Esophagus muscularis mucosa (tissue), 4 donors: Measurements from ENCODE around the gene FMNL1. TPM values are rescaled to one million over a fixed set of nuclear protein-coding genes. Genes with fewer than 3 reads are reported as not detected.

Experiments used
- DNase-seq: peaks from one replicate; pipeline ENCODE4 v3.0.0-alpha.2; 2017; ENCODE audit errors: extremely low spot score
- H3K27ac ChIP-seq, 4 donors: fragments of 200-600 bp; sonication (generic); replicated peaks in 1 of 4; 1 replicate in 3 of 4; 2 replicates in 1 of 4; pipeline ENCODE4 v1.5.1; 2016 to 2019; ENCODE audit warnings: mild to moderate bottlenecking in 1 of 4
- H3K27me3 ChIP-seq, 4 donors: fragments of 200-600 bp; sonication (generic); one replicate each; pipeline versions ENCODE4 v1.5.1 to v1.6.0; 2016 to 2019
- H3K36me3 ChIP-seq, 4 donors: fragments of 200-600 bp; sonication (generic); one replicate each; pipeline ENCODE4 v1.5.1; 2016 to 2019
- H3K4me1 ChIP-seq, 4 donors: fragments of 200-600 bp; sonication (generic); one replicate each; pipeline ENCODE4 v1.5.1; 2016 to 2019
- H3K4me3 ChIP-seq, 4 donors: fragments of 200-600 bp; sonication (generic); 1 replicate in 2 of 4; 2 replicates in 2 of 4; pipeline ENCODE4 v1.5.1; 2016 to 2019; ENCODE audit warnings: mild to moderate bottlenecking in 4 of 4, moderate library complexity in 1 of 4
- H3K9me3 ChIP-seq, 4 donors: fragments of 200-600 bp; sonication (generic); 1 replicate in 3 of 4; 2 replicates in 1 of 4; pipeline ENCODE4 v1.5.1; 2016 to 2019
- EP300 ChIP-seq: sonication (generic); formaldehyde crosslinking; IDR thresholded peaks from one replicate; pipeline ENCODE4 v1.6.1; 2017; ENCODE audit warnings: antibody characterized with exemption
- POLR2A ChIP-seq: fragments of 450-650 bp; IDR thresholded peaks from one replicate; pipeline ENCODE4 v1.6.1; 2017; ENCODE audit warnings: antibody characterized with exemption, moderate library complexity, mild to moderate bottlenecking, low read depth
- POLR2AphosphoS5 ChIP-seq, 2 donors: sonication (generic); formaldehyde crosslinking; IDR thresholded peaks; one replicate each; pipeline ENCODE4 v1.6.1; 2017; ENCODE audit warnings: antibody characterized with exemption in 2 of 2
- WGBS: methylation state at CpG from one replicate; pipeline ENCODE4 v1.1.5; 2018; 5-methylcytosine and 5-hydroxymethylcytosine counted together
- intact Hi-C: fragments of 100-400 bp; cut with DNase I; formaldehyde crosslinking; loops from one replicate; pipeline ENCODE4 v1.15.1; 2023
- total RNA-seq, 4 donors: library from RNA; depleted of rRNA; stranded (reverse); fragments of >200 nt; gene quantifications; one replicate each; pipeline versions ENCODE4 v1.1.0 to v1.2.1, GENCODE V29; 2016
- TF ChIP-seq, protein P1 (sequence below), 3 experiments: fragments of 200-600 bp in 2 of 3; fragments of 450-650 bp in 1 of 3; sonication (generic) in 2 of 3; IDR thresholded peaks; one replicate each; pipeline ENCODE4 v1.5.1; 2017 to 2019; ENCODE audit warnings: antibody characterized with exemption in 3 of 3, mild to moderate bottlenecking in 2 of 3, moderate library complexity in 1 of 3

FMNL1 gene
- total RNA-seq, 4 donors from 2014 or later, result 11.0 to 26.7 (median 19.6) TPM

- WGBS, result 76% methylated on average over 11 of the region's 12 CpGs
- H3K27me3 ChIP-seq, result peaks cover 0 to 43% (median 3%) of the 10 kb centered on the region in 4 donors
- TF ChIP-seq POLR2A (no peak), POLR2AphosphoS5 (IDR thresholded peaks at IDR 0.05) (no peak), EP300 (no peak)
- TF ChIP-seq, protein P1, sequence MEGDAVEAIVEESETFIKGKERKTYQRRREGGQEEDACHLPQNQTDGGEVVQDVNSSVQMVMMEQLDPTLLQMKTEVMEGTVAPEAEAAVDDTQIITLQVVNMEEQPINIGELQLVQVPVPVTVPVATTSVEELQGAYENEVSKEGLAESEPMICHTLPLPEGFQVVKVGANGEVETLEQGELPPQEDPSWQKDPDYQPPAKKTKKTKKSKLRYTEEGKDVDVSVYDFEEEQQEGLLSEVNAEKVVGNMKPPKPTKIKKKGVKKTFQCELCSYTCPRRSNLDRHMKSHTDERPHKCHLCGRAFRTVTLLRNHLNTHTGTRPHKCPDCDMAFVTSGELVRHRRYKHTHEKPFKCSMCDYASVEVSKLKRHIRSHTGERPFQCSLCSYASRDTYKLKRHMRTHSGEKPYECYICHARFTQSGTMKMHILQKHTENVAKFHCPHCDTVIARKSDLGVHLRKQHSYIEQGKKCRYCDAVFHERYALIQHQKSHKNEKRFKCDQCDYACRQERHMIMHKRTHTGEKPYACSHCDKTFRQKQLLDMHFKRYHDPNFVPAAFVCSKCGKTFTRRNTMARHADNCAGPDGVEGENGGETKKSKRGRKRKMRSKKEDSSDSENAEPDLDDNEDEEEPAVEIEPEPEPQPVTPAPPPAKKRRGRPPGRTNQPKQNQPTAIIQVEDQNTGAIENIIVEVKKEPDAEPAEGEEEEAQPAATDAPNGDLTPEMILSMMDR (IDR thresholded peaks at IDR 0.05), result no peak
- H3K27ac ChIP-seq, result peak overlapping the region; percentile 59 to 80 (median 72)
- H3K4me3 ChIP-seq, result peak overlapping the region in 2 of 4 donors; percentile 64 to 83
- H3K9me3 ChIP-seq, result no peaks in the 10 kb centered on the region
- intact Hi-C loops, result loop anchor here (5.0 kb wide), 1 partner anchor 48 kb away; no protein-coding TSS in a partner anchor
- H3K4me1 ChIP-seq, result peaks cover 63 to 77% (median 67%) of the 10 kb centered on the region in 4 donors
- H3K36me3 ChIP-seq, result no peaks in the 10 kb centered on the region
- DNase-seq, result no peak
Measured at GRCh38 chr17:45223539-45224528, 2.1 kb downstream of the FMNL1 start.

- peaks cover 65 to 76% (median 71%) of the 10 kb centered on the region in 4 donors for H3K4me1 ChIP-seq
- no peak for DNase-seq
Measured at GRCh38 chr17:45224671-45225050, 3.0 kb downstream of the FMNL1 start.

DNA sequence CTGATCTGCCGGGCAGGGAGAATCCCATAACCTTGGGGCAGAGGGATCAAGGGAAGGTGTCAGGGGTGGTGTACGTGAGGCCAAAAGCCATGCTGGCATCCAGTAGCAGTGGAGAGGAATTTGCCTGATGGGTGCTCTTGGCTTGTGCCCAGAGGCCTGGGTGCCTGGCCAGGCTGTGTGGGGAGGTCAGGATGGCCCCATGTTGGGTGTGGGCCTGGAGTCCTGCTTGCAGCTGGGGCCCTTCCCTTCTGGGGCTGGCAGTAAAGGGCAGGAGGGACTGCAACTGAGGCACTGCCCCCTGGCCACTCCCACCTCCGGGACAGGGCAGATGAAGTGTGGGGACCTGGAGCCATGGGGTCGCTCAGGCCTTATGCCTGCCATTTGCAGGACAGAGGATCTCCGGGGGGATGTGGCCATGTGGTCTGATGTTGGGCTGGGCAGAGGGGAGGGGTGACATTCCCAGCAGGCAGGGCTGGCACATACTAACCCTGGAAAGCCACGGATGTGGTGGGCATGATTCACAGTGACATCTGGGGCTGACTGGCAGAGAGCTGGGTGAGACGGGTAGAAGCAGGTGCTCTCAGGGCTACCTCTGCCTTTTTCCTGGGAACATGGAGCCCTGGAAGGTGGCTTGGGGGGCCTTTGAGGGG lies 3.5 kb downstream of the FMNL1 start:
- H3K4me3 ChIP-seq, result peak overlapping the region in 1 of 4 donors; percentile 83
- WGBS, result 80% methylated on average over 4 of the region's 7 CpGs
- intact Hi-C loops, result no loop called here
- peaks cover 0 to 43% (median 3%) of the 10 kb centered on the region in 4 donors for H3K27me3 ChIP-seq
- H3K9me3 ChIP-seq, result no peaks in the 10 kb centered on the region
- no peaks in the 10 kb centered on the region for H3K36me3 ChIP-seq
- TF ChIP-seq EP300, result no peak
- no peak for TF ChIP-seq POLR2A
- TF ChIP-seq, protein P1 (IDR thresholded peaks at IDR 0.05), result no peak
- TF ChIP-seq POLR2AphosphoS5 (IDR thresholded peaks at IDR 0.05), result no peak
- H3K4me1 ChIP-seq, result peaks cover 67 to 79% (median 76%) of the 10 kb centered on the region in 4 donors
- no peak for DNase-seq
- peak overlapping the region; percentile 69 to 80 (median 74) for H3K27ac ChIP-seq

More at GRCh38 chr17:45224671-45225050, 3.0 kb downstream of the FMNL1 start:
- no CpG with 5 or more reads among the region's 9 CpGs for WGBS
- H3K9me3 ChIP-seq, result no peaks in the 10 kb centered on the region
- H3K27me3 ChIP-seq, result peaks cover 0 to 43% (median 3%) of the 10 kb centered on the region in 4 donors
- peak overlapping the region; percentile 17 to 80 (median 48) for H3K27ac ChIP-seq
- intact Hi-C loops, result loop anchor here (5.0 kb wide), 1 partner anchor 48 kb away; no protein-coding TSS in a partner anchor
- H3K36me3 ChIP-seq, result no peaks in the 10 kb centered on the region
- peak overlapping the region in 2 of 4 donors; percentile 64 to 83 for H3K4me3 ChIP-seq
- TF ChIP-seq EP300 (no peak), POLR2AphosphoS5 (IDR thresholded peaks at IDR 0.05) (no peak), POLR2A (no peak)
- TF ChIP-seq, protein P1 (IDR thresholded peaks at IDR 0.05), result no peak

- WGBS, result 87% methylated on average over 11 of the region's 11 CpGs
- Histone ChIP-seq H3K4me3 (peak overlapping the region in 1 of 4 donors; percentile 43), H3K9me3 (no peaks in the 10 kb centered on the region), H3K27me3 (peaks cover 0 to 37% (median under 1%) of the 10 kb centered on the region in 4 donors), H3K4me1 (peaks cover 70 to 80% (median 78%) of the 10 kb centered on the region in 4 donors), H3K36me3 (no peaks in the 10 kb centered on the region), H3K27ac (peak overlapping the region; percentile 69 to 80 (median 74))
- DNase-seq, result no peak
- intact Hi-C loops, result no loop called here
- TF ChIP-seq, protein P1 (IDR thresholded peaks at IDR 0.05), result no peak
- TF ChIP-seq EP300, result no peak
- peak in 1 of 2 donors; percentile 38 for TF ChIP-seq POLR2AphosphoS5 (IDR thresholded peaks at IDR 0.05)
- TF ChIP-seq POLR2A, result peak; percentile 18
Measured at GRCh38 chr17:45225964-45226530, 4.4 kb downstream of the FMNL1 start.
